H1 (cell line): Measurements from ENCODE around the gene COG4. TPM values are rescaled to one million over a fixed set of nuclear protein-coding genes. Genes with fewer than 3 reads are reported as not detected.

ENCODE experiments used
- CTCF ChIA-PET: fragments of 300-600 bp; sonication (Branson Sonifier 250); formaldehyde crosslinking; loops from one replicate; lab custom pipeline; 2021; ENCODE audit not compliant: partially characterized antibody; lab: Charles Lee
- POLR2A ChIA-PET: fragments of 300-600 bp; sonication (Branson Sonifier 250); formaldehyde crosslinking; loops from one replicate; lab custom pipeline; 2021; ENCODE audit warnings: inconsistent platforms; ENCODE audit not compliant: partially characterized antibody; lab: Charles Lee
- DNase-seq, 2 experiments: peaks; one replicate each; pipeline versions ENCODE4 v3.0.0 to v3.0.0-alpha.2; 2010 to 2022; ENCODE audit warnings: low spot score in 2 of 2, low read depth in 1 of 2, mixed read lengths in 1 of 2
- FAIRE-seq: peaks from 2 replicates; lab custom pipeline; 2011; peaks lifted over from hg19 to GRCh38; lab: Jason Lieb, UNC
- H2AFZ ChIP-seq: 2 replicates; pipeline ENCODE4 v1.8.1; 2012; ENCODE audit warnings: low read length, inconsistent platforms
- H2AK5ac ChIP-seq: 2 replicates; pipeline ENCODE4 v1.6.1; 2013; ENCODE audit warnings: low read depth, low read length
- H2BK120ac ChIP-seq: replicated peaks from 2 replicates; pipeline ENCODE3; 2013; ENCODE audit warnings: low read depth, low read length, inconsistent platforms
- H2BK12ac ChIP-seq: 2 replicates; pipeline ENCODE4 v1.6.1; 2013; ENCODE audit warnings: low read depth, low read length
- H2BK15ac ChIP-seq: 2 replicates; pipeline ENCODE4 v1.6.1; 2013; ENCODE audit warnings: low read length
- H2BK20ac ChIP-seq: 2 replicates; pipeline ENCODE4 v1.6.1; 2013; ENCODE audit warnings: low read length
- H2BK5ac ChIP-seq: 2 replicates; pipeline ENCODE4 v1.6.1; 2013; ENCODE audit warnings: low read depth, low read length
- H3K14ac ChIP-seq: 2 replicates; pipeline ENCODE4 v1.6.1; 2013; ENCODE audit warnings: inconsistent platforms; ENCODE audit not compliant: insufficient read length
- H3K18ac ChIP-seq: 2 replicates; pipeline ENCODE4 v1.6.1; 2013; ENCODE audit warnings: low read length; ENCODE audit errors: extremely low read depth
- H3K23ac ChIP-seq: 2 replicates; pipeline ENCODE4 v1.6.1; 2013; ENCODE audit warnings: inconsistent platforms; ENCODE audit not compliant: insufficient read length
- H3K23me2 ChIP-seq: 2 replicates; pipeline ENCODE4 v1.6.1; 2013; ENCODE audit warnings: low read depth, low read length
- H3K27ac ChIP-seq: 2 replicates; pipeline ENCODE4 v1.6.1; 2011; ENCODE audit warnings: low read depth, low read length, inconsistent platforms
- H3K27me3 ChIP-seq, 4 experiments: replicated peaks in 1 of 4; 1 replicate in 1 of 4; 2 replicates in 3 of 4; pipeline versions ENCODE4 v1.6.1 to v1.8.1; 2011 to 2013; ENCODE audit warnings: low read length in 3 of 4, mild to moderate bottlenecking in 3 of 4, inconsistent platforms in 2 of 4, mixed read lengths in 2 of 4, moderate library complexity in 1 of 4; ENCODE audit not compliant: control insufficient read depth in 3 of 4, insufficient read depth in 3 of 4; ENCODE audit errors: extremely low read depth in 1 of 4
- H3K36me3 ChIP-seq, 4 experiments: 2 replicates each; pipeline versions ENCODE4 v1.6.1 to v1.8.1; 2011 to 2013; ENCODE audit warnings: mild to moderate bottlenecking in 4 of 4, low read length in 3 of 4, moderate library complexity in 2 of 4, control low read depth in 1 of 4, inconsistent platforms in 1 of 4; ENCODE audit not compliant: insufficient read depth in 4 of 4, control insufficient read depth in 2 of 4
- H3K4ac ChIP-seq: replicated peaks from 2 replicates; pipeline ENCODE3; 2013; ENCODE audit warnings: low read length, low read depth, mixed read lengths, inconsistent platforms; ENCODE audit not compliant: insufficient read length
- H3K4me1 ChIP-seq, 4 experiments: replicated peaks in 1 of 4; 1 replicate in 1 of 4; 2 replicates in 3 of 4; pipeline versions ENCODE4 v1.6.1 to v1.8.1; 2011 to 2013; ENCODE audit warnings: low read length in 3 of 4, inconsistent platforms in 2 of 4, mixed read lengths in 1 of 4; ENCODE audit not compliant: insufficient read depth in 4 of 4, control insufficient read depth in 3 of 4
- H3K4me2 ChIP-seq, 2 experiments: 2 replicates each; pipeline versions ENCODE4 v1.6.1 to v1.8.1; 2011 to 2013; ENCODE audit warnings: low read depth in 2 of 2, low read length in 2 of 2, control low read depth in 1 of 2, inconsistent platforms in 1 of 2, mild to moderate bottlenecking in 1 of 2; ENCODE audit not compliant: insufficient read depth in 1 of 2
- H3K4me3 ChIP-seq, 4 experiments: fragments of 200-600, 300-600 bp in 1 of 4; sonication (generic), shearing (Covaris generic), sonication (Bioruptor Twin) in 1 of 4; 2 replicates each; pipeline versions ENCODE4 v1.5.1 to v1.8.1; 2011 to 2016; ENCODE audit warnings: low read length in 4 of 4, low read depth in 3 of 4, control low read depth in 2 of 4, inconsistent platforms in 2 of 4, mild to moderate bottlenecking in 2 of 4, mixed read lengths in 1 of 4, moderate library complexity in 1 of 4; ENCODE audit not compliant: insufficient read depth in 2 of 4; ENCODE audit errors: extremely low read depth in 1 of 4
- H3K56ac ChIP-seq: replicated peaks from 2 replicates; pipeline ENCODE3; 2013; ENCODE audit warnings: low read depth, mild to moderate bottlenecking, mixed read lengths, low read length, inconsistent platforms; ENCODE audit not compliant: insufficient read length
- H3K79me1 ChIP-seq: 2 replicates; pipeline ENCODE4 v1.6.1; 2013; ENCODE audit warnings: low read depth, low read length, control low read depth
- H3K79me2 ChIP-seq, 2 experiments: 2 replicates each; pipeline versions ENCODE4 v1.6.1 to v1.8.1; 2012 to 2013; ENCODE audit warnings: low read length in 2 of 2, mild to moderate bottlenecking in 2 of 2, inconsistent platforms in 1 of 2; ENCODE audit not compliant: insufficient read depth in 2 of 2, control insufficient read depth in 1 of 2
- H3K9ac ChIP-seq, 4 experiments: replicated peaks in 1 of 4; 1 replicate in 1 of 4; 2 replicates in 3 of 4; pipeline versions ENCODE4 v1.6.1 to v1.8.1; 2011 to 2013; ENCODE audit warnings: low read depth in 3 of 4, low read length in 3 of 4, control low read depth in 2 of 4, mild to moderate bottlenecking in 2 of 4, moderate library complexity in 2 of 4, inconsistent platforms in 1 of 4; ENCODE audit errors: extremely low read depth in 1 of 4
- H3K9me3 ChIP-seq, 2 experiments: 2 replicates each; pipeline versions ENCODE4 v1.6.1 to v1.8.1; 2012 to 2013; ENCODE audit warnings: mild to moderate bottlenecking in 2 of 2, moderate library complexity in 2 of 2, control low read depth in 1 of 2, inconsistent platforms in 1 of 2, low read depth in 1 of 2, low read length in 1 of 2, mixed read lengths in 1 of 2; ENCODE audit not compliant: insufficient read depth in 2 of 2
- H4K20me1 ChIP-seq, 2 experiments: replicated peaks in 1 of 2; 2 replicates each; pipeline versions ENCODE3 to v1.8.1; 2011 to 2013; ENCODE audit warnings: inconsistent platforms in 2 of 2, low read length in 2 of 2, mild to moderate bottlenecking in 1 of 2; ENCODE audit not compliant: insufficient read depth in 2 of 2, control insufficient read depth in 1 of 2
- H4K5ac ChIP-seq: 2 replicates; pipeline ENCODE4 v1.6.1; 2013; ENCODE audit warnings: low read length, low read depth, mixed read lengths, inconsistent platforms; ENCODE audit not compliant: insufficient read length
- H4K8ac ChIP-seq: 2 replicates; pipeline ENCODE4 v1.8.0; 2013; ENCODE audit warnings: mild to moderate bottlenecking, moderate library complexity, low read length, inconsistent platforms; ENCODE audit not compliant: insufficient read depth; ENCODE audit errors: extremely low read depth
- H4K91ac ChIP-seq: replicated peaks from 2 replicates; pipeline ENCODE3; 2013; ENCODE audit warnings: low read length, mixed read lengths, inconsistent platforms; ENCODE audit not compliant: insufficient read length
- ATF3 ChIP-seq: IDR thresholded peaks from 2 replicates; pipeline ENCODE4 v1.6.1; 2011; ENCODE audit warnings: low read depth, mild to moderate bottlenecking, low read length; ENCODE audit not compliant: insufficient read depth
- BCL11A ChIP-seq, 2 experiments: IDR thresholded peaks; one replicate each; pipeline ENCODE4 v1.6.1; 2011; ENCODE audit warnings: low read depth in 2 of 2, low read length in 2 of 2, mild to moderate bottlenecking in 2 of 2
- CTBP2 ChIP-seq: IDR thresholded peaks from 2 replicates; pipeline ENCODE4 v1.7.0; 2011; ENCODE audit warnings: borderline replicate concordance, mild to moderate bottlenecking, moderate library complexity, mixed read lengths, low read length; ENCODE audit not compliant: insufficient read depth, insufficient read length
- HDAC2 ChIP-seq, 2 experiments: fragments of 300-600 bp in 1 of 2; sonication (generic) in 1 of 2; IDR thresholded peaks; 2 replicates each; pipeline ENCODE4 v1.6.1; 2011 to 2012; ENCODE audit warnings: low read depth in 2 of 2, low read length in 2 of 2, mild to moderate bottlenecking in 2 of 2, moderate library complexity in 2 of 2, borderline replicate concordance in 1 of 2, inconsistent platforms in 1 of 2
- PHF8 ChIP-seq: fragments of 200-600 bp; sonication (generic); conservative IDR thresholded peaks from 2 replicates; pipeline ENCODE4 v1.7.1; 2012; ENCODE audit warnings: low read depth, mild to moderate bottlenecking, inconsistent platforms, low read length, moderate library complexity
- SIRT6 ChIP-seq: IDR thresholded peaks from one replicate; pipeline ENCODE4 v1.7.1; 2012; ENCODE audit warnings: low read length, inconsistent platforms
- WGBS, 2 experiments: shearing (Covaris generic) in 1 of 2; methylation state at CpG; one replicate each; pipeline versions ENCODE4 v1.1.6 to v1.1.7; 2013 to 2015; ENCODE audit warnings: low lambda C conversion rate in 2 of 2, mixed read lengths in 2 of 2, inconsistent platforms in 1 of 2, low coverage in 1 of 2, missing lambda C conversion rate in 1 of 2; ENCODE audit not compliant: insufficient replicate concordance in 2 of 2, insufficient coverage in 1 of 2, insufficient read length in 1 of 2; ENCODE audit errors: extremely low coverage in 1 of 2, missing lambda C conversion rate in 1 of 2; 5-methylcytosine and 5-hydroxymethylcytosine counted together
- polyA plus RNA-seq, 7 experiments: library from polyadenylated mRNA; depleted of rRNA in 3 of 7; stranded (reverse) in 5 of 7; unstranded in 2 of 7; fragments of >200 nt in 5 of 7; fragments of 200-250 nt in 2 of 7; gene quantifications; 1 replicate in 5 of 7; 2 replicates in 1 of 7; 4 replicates in 1 of 7; pipeline versions ENCODE4 v1.2.1 to v1.2.3, GENCODE V29; 2011 to 2013; ENCODE audit warnings: missing spikeins in 2 of 7, mixed read lengths in 2 of 7
- total RNA-seq: library from RNA; stranded (reverse); fragmentation: NEBNext Ultra II Directional; extraction: Animal tissue kit (Norgen Biotek cat#: 25700); gene quantifications from 2 replicates; pipeline ENCODE4 v1.2.1, GENCODE V29; 2021

Gene COG4
- total and polyA plus RNA-seq, 2 of the 8 experiments (the other 6 are each of a cell fraction or from before 2014, with no cell fraction given): 46.1 to 50.2 TPM

- ChIA-PET POLR2A (interaction anchor here (2.4 to 22.7 kb wide), 3 partner anchors 11 to 23 kb away, joined by 7 to 525 read pairs (median 17); no protein-coding TSS in a partner anchor), CTCF (no interaction called here)
- Histone ChIP-seq H2BK5ac (no peak overlapping the region), H4K8ac (no peak overlapping the region), H3K4me2 (no peak overlapping the region), H3K14ac (no peak overlapping the region), H3K36me3 (peaks cover 63 to 99% (median 85%) of the 10 kb centered on the region in 4 experiments), H4K91ac (no peak overlapping the region), H3K79me2 (peaks cover under 1 to 68% of the 10 kb centered on the region in 2 experiments; a peak in 3 of 4 replicates), H3K23ac (no peak overlapping the region), H2BK120ac (no peak overlapping the region), H3K4me1 (no peaks in the 10 kb centered on the region), H2BK20ac (no peak overlapping the region), H2AK5ac (no peak overlapping the region), H2AFZ (no peak overlapping the region), H3K18ac (no peak overlapping the region), H2BK12ac (no peak overlapping the region), H2BK15ac (no peak overlapping the region), H3K4me3 (no peak overlapping the region), H3K9ac (peak overlapping the region in 1 of 4 experiments; percentile 13; a peak in 1 of 7 replicates), H3K9me3 (no peaks in the 10 kb centered on the region), H3K56ac (no peak overlapping the region), H4K5ac (no peak overlapping the region), H3K27ac (no peak overlapping the region), H3K79me1 (peaks cover 3% of the 10 kb centered on the region), H3K27me3 (no peaks in the 10 kb centered on the region), H3K4ac (no peak overlapping the region), H3K23me2 (no peaks in the 10 kb centered on the region), H4K20me1 (peaks cover 10 to 20% of the 10 kb centered on the region in 2 experiments)
- DNase-seq: no peak
- FAIRE-seq: no peak
- 97% methylated on average over 3 of the region's 3 CpGs; no CpG with 5 or more reads in 1 of the 2 experiments for WGBS, 2 experiments
- TF ChIP-seq HDAC2 (IDR thresholded peaks at IDR 0.05; ENCODE audit: borderline replicate concordance in 1 of 2, low read depth in 2 of 2, low read length in 2 of 2) (no peak), ATF3 (no peak), CTBP2 (no peak), PHF8 (no peak), BCL11A (IDR thresholded peaks at IDR 0.05; ENCODE audit: low read depth in 2 of 2, low read length in 2 of 2) (no peak), SIRT6 (no peak)
Measured at GRCh38 chr16:70540994-70541393, 17.6 kb upstream of the COG4 start.
